HG03064 (cell line): Measurements from ENCODE around the gene ARHGEF33.

Experiments
- ATAC-seq: cut with Tn5 transposase; IDR thresholded peaks from one replicate; pipeline ENCODE4 v1.9.1; 2021; ENCODE audit warnings: low read depth; ENCODE audit not compliant: unreplicated experiment

Gene ARHGEF33

DNA sequence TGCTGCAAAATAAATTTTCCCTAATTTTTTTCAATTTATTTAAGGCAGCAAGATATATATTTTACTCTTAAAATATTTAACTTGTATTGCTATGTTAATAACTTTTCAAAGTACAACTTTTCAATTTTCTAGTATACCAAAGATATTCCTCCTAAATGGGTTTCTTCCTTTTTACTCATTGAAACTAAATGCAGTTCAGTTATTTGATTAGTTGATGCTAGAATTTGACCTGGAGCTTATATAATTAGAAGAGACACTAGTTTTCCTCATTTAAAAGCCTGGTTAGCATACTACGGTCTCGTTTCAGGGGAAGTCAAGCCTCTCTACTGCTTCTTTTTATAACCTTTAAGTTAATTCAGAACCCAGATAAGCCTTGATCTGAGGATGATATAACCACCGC is at the start of gene ARHGEF33:
ARHGEF33 (plus strand) TSS at position 301 of the 400 bp plus-strand sequence. CDS start 29,573 bp downstream, outside the sequence.
- ATAC-seq, result no peak

DNA sequence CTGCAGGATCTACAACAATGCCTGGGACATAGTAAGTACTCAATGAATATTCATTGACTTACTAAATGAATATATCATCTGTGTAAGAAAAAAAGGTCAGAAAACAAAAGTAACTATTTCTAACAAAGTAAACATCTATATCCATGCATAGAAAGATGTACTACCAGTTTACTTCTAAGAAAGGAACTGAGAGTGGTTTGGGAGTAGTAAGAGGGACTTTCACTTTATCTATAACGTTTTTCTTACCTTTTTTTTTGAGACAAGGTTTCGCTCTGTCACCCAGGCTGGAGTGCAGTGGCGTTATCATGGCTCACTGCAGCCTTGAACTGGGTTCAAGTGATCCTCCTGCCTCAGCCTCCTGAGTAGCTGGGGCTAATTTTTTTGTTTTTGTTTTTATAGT is 39.6 kb upstream of the ARHGEF33 start:
- peak; percentile 89 for ATAC-seq

DNA sequence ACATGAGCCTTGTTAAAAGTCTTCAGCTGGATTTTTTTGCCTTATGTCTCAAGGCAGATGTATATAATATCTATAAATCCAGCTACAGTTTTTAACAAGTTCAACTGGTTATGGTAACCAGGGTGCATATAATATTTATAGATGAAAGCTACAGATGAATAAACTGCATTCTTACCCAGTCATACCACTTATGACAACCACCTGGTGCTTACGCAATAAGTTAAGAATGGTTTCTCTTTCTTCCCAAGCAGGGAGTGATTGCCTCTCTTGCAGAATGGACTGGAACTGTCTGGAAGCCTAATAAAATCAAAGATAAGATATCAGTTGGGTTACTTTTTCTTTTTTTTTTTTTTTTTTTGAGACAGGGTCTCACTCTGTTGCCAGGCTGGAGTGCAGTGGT is 33.5 kb upstream of the ARHGEF33 start:
- ATAC-seq, result no peak

DNA sequence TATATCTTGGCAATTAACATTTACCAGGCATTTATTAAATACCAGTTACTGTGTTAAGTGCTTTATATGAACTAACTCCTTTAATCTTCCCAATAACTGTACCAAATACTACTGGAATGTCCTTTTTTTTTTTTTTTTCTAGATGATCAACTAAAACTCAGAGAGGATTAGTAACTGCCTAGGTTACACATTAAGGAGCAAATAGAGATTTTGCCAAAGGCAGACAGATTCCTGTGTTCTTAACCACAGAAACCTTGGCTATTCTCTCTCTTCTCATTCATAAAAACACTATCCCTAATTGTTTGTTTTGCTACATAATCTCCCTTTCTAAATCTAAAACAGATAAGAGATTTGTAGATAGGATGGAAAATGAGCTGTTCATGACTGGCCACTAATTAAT is 27.2 kb upstream of the ARHGEF33 start:
- ATAC-seq, result no peak

DNA sequence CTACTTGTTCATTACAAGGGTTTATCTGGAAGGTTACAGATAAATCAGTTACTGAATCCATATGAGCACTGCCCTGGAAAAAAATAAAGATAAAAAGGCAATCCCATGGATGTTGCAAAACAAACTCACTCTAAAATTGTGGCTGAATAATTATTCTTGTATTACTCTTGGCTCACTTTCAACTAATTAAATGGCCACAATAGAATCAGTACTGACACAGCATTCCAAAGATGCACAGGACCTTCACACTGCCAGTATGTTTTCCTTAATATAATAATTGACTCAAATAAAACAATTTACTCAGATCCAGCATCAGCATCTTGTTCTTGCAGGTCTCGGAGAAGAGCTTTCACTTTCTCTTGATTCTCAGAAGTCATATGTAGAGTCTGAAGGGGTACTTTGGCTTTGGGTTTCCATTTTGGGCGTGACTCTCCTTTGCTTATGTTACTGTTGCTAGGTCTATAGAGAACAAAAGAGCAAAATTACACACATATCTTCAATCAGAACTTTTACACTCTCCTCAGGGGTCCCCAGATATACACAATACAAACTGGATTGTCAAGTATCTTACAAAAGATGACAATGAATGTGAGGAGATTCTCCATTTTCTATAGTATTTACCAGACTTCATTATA is 26.5 kb upstream of the ARHGEF33 start:
- ATAC-seq, result no peak

DNA sequence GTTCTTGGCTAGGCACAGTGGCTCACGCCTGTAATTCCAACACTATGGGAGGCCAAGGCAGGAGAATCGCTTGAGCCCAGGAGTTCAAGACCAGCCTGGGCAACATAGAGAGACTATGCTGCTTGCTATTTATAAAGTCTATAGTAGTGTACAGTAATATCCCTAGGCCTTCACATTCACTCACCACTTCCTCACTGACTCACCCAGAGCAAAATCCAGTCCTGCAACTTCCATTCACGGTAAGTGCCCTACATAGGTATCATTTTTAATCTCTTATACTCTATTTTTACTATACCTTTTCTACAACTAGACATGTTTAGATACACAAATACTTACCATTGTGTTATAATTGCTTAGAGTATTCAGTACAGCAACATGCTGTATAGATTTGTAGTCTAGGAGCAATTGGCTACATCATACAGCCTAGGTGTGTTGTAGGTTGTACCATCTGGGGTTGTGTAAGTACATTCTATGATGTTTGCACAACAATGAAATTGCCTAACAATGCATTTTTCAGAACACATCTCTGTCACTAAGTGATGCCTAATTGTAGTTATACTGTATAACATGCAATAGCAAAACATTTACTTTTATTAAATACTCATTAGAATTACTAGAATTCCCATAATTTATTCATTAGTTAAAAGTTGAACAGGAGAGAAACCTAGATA is 22.8 kb upstream of the ARHGEF33 start:
- no peak for ATAC-seq

DNA sequence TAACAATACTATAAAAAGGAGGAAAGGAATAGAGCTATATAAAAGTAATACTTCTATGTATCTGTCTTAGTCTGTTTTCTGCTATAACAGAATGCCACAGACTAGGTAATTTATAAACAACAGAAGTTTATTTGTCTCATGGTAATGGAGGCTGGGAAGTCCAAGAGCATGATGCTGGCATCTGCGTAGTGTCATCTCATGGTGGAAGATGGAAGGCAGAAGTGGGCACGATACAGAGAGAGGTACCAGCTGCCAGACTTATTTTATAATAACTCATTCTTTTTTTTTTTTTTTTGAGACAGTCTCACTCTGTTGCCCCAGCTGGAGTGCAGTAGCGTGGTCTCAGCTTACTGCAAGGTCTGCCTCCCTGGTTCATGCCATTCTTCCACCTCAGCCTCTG is 18.2 kb upstream of the ARHGEF33 start:
- ATAC-seq, result no peak

DNA sequence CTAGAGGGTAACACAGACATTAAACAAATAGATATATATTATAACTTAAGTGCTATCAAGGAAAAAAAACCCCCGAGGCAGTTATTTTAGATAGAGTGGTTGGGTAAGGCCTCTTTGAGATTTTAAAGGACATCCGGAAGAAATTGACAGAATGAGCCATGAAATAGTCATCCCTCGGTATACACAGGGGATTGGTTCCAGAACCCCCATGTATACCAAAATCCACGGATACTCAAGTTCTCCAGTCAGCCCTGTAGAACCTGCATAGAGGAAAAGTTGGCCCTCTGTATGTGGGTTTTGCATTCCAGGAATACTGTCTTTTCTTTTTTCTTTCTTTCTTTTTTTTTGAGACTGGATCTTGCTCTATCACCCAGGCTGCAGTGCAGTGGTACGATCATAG is 15.9 kb upstream of the ARHGEF33 start:
- no peak for ATAC-seq

DNA sequence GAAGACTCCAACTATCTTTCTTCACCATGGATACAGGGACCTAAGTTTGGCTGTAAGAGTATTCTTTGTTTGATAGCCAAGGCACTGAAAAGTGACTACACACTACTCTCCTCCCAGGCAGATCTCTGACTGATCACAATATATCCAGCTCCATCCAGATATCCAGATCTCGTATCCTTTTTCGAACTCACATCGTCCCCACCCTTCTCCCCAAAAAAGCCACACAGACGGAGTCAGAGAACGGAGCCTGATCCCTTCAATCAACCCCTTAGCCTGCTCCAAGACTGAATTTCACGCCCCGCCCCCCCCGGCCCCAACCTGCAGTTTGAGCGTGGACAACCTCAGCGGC is 14.5 kb upstream of the ARHGEF33 start:
- ATAC-seq, result no peak

DNA sequence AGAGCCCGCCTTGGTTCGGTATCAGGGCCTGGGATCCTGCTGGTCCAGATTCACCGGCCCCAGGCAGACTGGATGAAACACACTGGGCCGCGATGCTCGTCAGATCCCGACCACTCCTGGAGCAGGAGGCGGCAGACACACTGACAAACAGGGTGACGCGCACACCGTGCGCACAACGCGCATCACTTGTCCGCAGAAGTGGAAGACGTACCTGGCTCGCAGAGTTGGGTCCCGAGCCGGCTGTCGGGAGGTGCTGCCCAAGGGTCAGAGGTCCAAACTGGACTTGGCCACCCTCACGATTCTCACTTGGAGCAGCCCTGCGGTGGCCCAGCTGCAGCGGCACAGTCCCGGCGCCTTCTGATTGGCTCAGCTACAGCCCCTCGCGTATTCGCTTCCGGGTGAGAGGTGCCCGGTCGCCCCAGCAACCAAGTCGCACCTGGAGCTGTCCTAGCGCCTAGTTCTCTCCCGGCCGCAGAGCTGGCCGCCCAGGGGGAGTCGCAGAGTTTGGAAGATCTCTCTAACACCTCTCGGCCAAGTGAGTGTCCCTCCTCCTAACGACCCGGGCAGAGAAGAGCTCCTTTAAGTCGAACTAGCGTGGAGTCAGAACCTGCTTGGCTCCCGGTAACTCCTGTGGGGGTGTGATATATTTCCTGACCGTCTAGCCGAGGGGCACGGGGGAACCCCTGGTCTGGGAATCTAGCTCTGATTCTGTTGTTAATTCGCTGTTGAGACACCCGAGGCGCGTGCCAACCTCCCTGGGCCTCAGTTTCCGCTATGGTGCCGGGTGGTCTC is 13.9 kb upstream of the ARHGEF33 start, which contains the start of the genes DHX57 and MORN2:
DHX57 (minus strand) TSS at position 359 of the 792 bp plus-strand sequence. CDS start 7,529 bp downstream, outside the sequence.
MORN2 (plus strand) TSS at position 401 of the 792 bp plus-strand sequence.
- peak; percentile 100 for ATAC-seq

DNA sequence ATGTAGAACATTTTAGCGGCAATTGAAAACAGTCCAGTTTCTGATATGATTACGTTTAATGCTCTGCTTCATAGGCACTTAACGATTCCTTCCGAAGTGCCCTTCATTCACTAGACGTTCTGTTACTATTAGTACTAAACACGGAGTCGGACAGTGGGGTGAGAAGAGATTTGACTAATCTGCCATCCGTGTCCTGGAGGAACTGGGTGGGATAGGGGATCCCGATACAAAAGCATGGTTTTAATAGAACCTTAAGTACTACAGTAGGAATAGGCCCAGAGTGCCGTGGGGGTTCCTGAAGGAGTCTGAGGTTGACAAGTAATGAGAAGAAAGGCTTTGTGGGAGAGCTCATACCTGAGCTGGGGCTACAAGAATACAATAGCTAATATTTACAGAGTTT is 13.3 kb upstream of the ARHGEF33 start:
- ATAC-seq, result no peak

DNA sequence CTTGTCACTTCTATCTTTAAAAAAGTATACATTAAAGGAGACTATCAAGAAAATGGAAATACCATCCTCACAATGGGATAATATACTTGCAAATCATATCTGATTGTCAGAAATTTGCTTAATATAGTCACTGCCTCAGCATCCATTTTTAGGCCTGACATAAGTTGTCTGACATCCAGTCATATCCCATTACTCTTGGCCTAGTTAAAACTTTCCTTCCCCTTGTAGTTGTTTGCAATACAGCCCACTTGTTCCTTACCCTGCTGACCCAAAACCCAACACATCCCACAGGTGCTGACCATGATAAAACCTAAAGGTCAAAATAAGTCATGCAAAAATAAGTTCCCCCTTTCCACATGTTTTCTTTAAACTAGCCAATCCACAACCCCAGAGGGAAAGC is 3.6 kb upstream of the ARHGEF33 start:
- no peak for ATAC-seq

DNA sequence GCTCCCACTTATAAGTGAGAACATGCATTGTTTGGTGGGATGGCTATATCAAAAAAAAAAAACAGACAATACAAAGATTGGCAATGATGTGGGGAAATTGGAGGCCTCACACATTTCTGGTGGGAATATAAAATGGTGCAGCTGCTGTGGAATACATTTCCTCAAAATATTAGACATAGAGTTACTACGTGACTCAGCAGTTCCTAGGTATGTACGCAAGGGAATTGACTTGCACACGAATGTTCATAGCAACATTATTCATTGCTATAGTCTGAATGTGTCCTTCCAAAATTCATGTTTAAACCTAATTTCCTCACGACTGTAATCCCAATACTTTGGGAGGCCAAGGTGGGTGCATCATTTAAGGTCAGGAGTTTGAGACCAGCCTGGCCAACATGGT is 2.3 kb upstream of the ARHGEF33 start:
- ATAC-seq, result no peak

DNA sequence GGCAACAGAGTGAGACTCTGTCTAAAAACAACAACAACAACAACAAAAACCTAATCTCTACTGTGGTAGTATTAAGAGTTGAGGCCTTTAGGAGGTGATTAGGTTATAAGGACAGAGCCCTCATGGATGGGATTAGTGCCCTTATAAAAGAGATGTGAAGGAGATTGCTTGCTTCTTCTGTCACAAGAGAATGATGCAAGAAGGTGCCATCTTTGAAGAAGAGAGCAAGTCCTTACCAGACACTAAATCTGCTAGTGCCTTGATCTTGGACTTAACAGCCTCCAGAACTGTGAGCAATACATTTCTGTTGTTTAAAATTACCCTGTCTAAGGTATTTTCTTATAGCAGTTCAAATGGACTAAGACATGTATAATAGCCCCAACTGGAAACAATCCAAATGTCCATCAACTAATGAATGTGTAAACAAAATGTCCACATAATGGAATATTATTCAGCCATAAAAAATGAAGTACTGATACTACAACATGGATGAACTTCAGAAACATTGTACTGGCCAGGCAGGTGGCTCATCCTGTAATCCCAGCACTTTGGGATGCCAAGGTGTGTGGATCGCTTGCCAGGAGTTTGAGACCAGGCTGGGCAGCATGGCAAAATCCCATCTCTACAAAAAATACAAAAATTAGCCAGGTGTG is 1.6 kb upstream of the ARHGEF33 start:
- no peak for ATAC-seq

DNA sequence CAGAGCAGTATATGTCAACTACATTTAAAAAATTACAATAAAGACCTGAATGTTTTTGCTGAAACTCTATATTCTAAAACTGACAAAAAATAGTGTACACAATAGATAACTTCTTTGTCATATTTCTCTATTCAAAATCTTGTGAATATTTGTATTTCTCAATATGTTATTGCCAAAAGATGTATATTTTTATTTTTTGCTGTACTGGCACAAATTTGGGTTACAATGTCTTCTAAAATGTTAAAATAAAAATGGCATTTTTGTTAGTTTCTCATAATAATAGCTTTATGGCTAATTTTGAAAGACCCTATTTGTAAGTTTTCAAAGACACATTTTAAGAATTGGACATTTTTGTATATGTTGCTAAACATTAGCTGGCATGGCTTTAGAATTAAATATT is 630 bp upstream of the ARHGEF33 start:
- no peak for ATAC-seq

DNA sequence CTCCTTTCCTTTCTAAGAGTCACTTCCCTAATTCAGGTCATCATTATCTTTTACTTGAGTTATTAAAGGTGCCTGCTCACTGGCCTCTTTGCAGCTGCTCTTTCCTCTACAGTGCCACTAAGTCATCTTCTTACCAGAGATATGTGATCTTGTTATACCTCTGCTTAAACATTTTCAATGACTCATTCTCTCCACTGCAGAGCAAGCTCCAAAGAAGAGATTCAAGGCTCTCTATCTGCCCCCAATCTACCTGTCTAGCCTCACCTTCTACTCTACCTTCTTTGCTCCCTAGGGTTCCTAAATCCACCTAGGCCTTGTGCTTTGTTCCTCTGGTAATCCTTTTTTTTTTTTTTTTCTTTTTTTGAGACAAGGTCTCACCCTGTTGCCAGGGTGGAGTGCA is 3.1 kb downstream of the ARHGEF33 start:
- ATAC-seq, result no peak

DNA sequence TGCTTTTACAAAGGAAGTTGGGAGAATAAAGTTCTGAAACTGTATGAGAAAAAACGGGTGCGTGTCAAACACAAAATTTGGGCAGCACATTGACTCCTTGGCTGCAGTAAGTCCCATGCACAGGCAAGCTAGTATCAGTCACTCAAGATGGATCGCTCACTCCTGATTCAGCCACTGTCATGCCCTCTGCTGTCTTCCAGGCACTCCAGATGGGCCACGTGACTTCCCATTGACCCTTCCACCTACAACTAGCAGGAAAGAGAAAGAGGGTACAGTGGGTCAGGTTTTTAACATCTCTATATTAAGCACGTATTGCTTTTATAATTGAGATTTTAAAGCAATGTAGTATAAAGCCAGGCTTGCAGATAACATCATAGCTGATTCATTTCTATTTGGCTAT is 8.6 kb downstream of the ARHGEF33 start:
- ATAC-seq, result no peak

DNA sequence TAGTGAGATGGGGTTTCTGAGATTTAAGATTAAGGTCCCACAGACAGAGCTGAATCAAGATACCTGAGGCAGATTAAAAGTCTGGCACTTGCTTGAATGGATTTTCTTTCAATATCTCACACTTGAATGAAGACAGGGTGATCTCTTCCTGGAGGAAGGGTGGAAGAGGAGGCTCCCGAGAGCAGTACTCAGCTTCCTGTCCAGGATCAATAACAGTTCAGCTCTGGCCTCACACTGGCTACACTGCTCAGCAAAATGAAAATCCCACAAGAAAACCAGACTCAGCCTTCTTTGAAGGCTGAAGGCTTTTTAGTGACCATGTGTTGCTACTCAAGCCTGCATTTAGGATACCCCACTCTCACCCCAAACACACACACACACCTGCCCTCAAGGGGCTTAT is 11.1 kb downstream of the ARHGEF33 start:
- no peak for ATAC-seq

DNA sequence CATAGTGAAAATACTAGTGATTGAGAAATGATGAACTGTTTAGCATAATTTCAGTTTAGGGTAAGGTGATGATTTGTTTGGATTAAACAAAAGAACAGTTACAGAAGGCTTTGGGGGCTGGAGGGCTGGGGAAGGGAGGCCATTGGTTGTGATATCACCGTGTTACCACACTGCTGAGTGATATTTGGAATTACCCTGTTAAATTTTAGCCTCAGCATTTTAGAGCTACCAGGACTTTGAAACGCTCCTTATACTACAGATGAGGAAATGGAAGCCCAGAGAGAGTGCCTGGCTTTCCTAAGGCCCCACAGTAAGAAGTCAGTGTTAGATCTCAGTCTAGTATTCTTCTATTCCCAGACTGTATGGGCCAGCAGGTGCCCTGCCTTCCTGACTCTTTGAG is 15.6 kb downstream of the ARHGEF33 start:
- ATAC-seq, result no peak

DNA sequence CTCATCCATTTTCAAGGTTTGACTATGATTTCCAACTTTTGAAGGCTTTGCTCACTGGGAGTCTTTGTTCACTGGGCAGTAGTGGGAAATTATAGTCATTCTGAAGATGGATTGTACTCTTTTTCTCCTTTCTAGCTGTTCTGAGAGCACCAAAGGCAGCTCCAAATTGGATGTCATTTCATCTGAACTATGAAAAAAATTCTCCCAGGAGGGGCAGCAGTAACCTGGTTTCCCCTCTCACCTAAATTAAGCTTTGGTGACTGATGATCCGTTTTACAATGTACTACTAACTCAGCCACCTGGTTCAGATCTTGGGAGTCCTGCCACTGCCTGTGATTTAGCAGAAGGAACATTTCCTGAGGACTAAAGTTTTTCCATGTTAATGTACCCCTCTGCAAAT is 17.6 kb downstream of the ARHGEF33 start:
- no peak for ATAC-seq
